Natural killer cell (primary cell): ENCODE data around the gene TMC8. TPM values are rescaled to one million over a fixed set of nuclear protein-coding genes. Genes with fewer than 3 reads are reported as not detected.
A peak's percentile ranks its signal among the peaks of the same experiment; 100 is the strongest.

Source experiments
- ATAC-seq, 3 donors: fragments of 150-1000 bp in 2 of 3; fragments of 200-7000 bp in 1 of 3; cut with Tn5 transposase; 1 replicate in 1 of 3; 2 replicates in 2 of 3; pipeline ENCODE4 v1.10.0; 2021; ENCODE audit warnings: mild to moderate bottlenecking in 2 of 3, moderate library complexity in 2 of 3
- DNase-seq, 2 donors: peaks; one replicate each; pipeline versions ENCODE4 v3.0.0 to v3.0.0-alpha.2; 2013 to 2021; ENCODE audit warnings: mixed read lengths in 1 of 2
- H3K27ac ChIP-seq: one replicate; pipeline ENCODE4 v1.5.1; 2013; ENCODE audit warnings: mild to moderate bottlenecking, low read length
- H3K27me3 ChIP-seq: one replicate; pipeline ENCODE4 v1.6.1; 2013; ENCODE audit warnings: low read length; ENCODE audit not compliant: control insufficient read depth, insufficient read depth
- H3K36me3 ChIP-seq: one replicate; pipeline ENCODE4 v1.6.1; 2013; ENCODE audit warnings: low read length; ENCODE audit not compliant: control insufficient read depth, insufficient read depth
- H3K4me1 ChIP-seq: one replicate; pipeline ENCODE4 v1.6.1; 2013; ENCODE audit warnings: low read length; ENCODE audit not compliant: control insufficient read depth, insufficient read depth
- H3K4me3 ChIP-seq: one replicate; pipeline ENCODE4 v1.5.1; 2013; ENCODE audit warnings: low read length
- H3K9me3 ChIP-seq: one replicate; pipeline ENCODE4 v1.6.1; 2013; ENCODE audit warnings: low read length; ENCODE audit not compliant: control insufficient read depth, insufficient read depth
- H3K27ac Mint-ChIP-seq, 2 donors: one replicate each; pipeline ENCODE4 v1.8.0; 2022; ENCODE audit warnings: mild to moderate bottlenecking in 2 of 2, mixed read lengths in 2 of 2, moderate library complexity in 1 of 2
- H3K27me3 Mint-ChIP-seq, 2 donors: one replicate each; pipeline ENCODE4 v1.8.0; 2022; ENCODE audit warnings: low read depth in 2 of 2, mixed read lengths in 2 of 2
- H3K36me3 Mint-ChIP-seq: one replicate; pipeline ENCODE4 v1.8.0; 2022; ENCODE audit warnings: mixed read lengths
- H3K4me1 Mint-ChIP-seq, 2 donors: one replicate each; pipeline ENCODE4 v1.8.0; 2022; ENCODE audit warnings: mixed read lengths in 2 of 2
- H3K4me3 Mint-ChIP-seq: one replicate; pipeline ENCODE4 v1.8.0; 2022; ENCODE audit warnings: mild to moderate bottlenecking, moderate library complexity, mixed read lengths
- H3K9me3 Mint-ChIP-seq, 2 donors: one replicate each; pipeline ENCODE4 v1.8.0; 2022; ENCODE audit warnings: mixed read lengths in 2 of 2
- CTCF ChIP-seq: fragments of 200-600 bp; IDR thresholded peaks from one replicate; pipeline ENCODE4 v1.8.0; 2022; ENCODE audit warnings: antibody characterized with exemption
- WGBS: methylation state at CpG from one replicate; pipeline ENCODE4 v1.1.7; 2013; ENCODE audit warnings: missing lambda C conversion rate; ENCODE audit not compliant: insufficient coverage; 5-methylcytosine and 5-hydroxymethylcytosine counted together
- intact Hi-C: fragments of 100-400 bp; cut with micrococcal nuclease; formaldehyde crosslinking; loops from one replicate; pipeline ENCODE4 v1.14.2; 2022
- total RNA-seq, 4 donors: library from RNA; stranded (reverse); fragments of 120-200 nt in 1 of 4; gene quantifications; one replicate each; pipeline versions ENCODE4 v1.2.3 to v1.2.4, GENCODE V29; 2013 to 2022

TMC8 gene
- total RNA-seq, 3 donors from 2014 or later (not counting 1 experiment from before 2014, with no cell fraction given) = 401 to 551 (median 435) TPM

DNA sequence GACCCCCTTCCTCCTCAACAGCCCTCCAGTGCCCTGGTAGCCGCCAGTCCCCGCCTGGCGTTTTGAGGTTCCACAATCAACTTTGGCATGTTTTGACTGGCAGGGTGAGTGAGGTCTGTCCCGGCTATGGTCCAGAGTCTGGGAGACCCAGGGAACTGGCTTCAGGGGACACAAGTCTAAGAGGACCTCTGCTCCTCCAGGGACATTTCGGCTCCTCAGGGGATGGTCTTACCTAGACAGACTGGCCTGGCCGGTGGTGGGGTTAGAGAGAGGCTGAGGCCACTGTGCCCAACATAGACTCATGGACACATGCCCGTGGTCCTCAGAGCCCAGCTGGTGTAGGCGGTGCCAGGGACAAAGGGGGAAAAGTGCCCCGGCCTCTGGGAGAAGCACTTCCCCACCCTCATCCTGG lies 2.2 kb downstream of the TMC8 start:
- peak overlapping the region; percentile 71 for H3K4me3 ChIP-seq
- 49% methylated on average over 9 of the region's 9 CpGs for WGBS
- Mint-ChIP-seq H3K27me3 (no peaks in the 10 kb centered on the region), H3K27ac (peak overlapping the region; percentile 83 to 99), H3K4me3 (peak overlapping the region; percentile 59), H3K4me1 (peaks cover 64 to 76% of the 10 kb centered on the region in 2 donors), H3K9me3 (no peaks in the 10 kb centered on the region), H3K36me3 (peaks cover 10% of the 10 kb centered on the region)
- no peaks in the 10 kb centered on the region for H3K9me3 ChIP-seq
- intact Hi-C loops = loop anchor here (5.0 kb wide), 1 partner anchor 1670 kb away; no protein-coding TSS in a partner anchor
- no peak for DNase-seq
- H3K36me3 ChIP-seq = peaks cover 50% of the 10 kb centered on the region
- ATAC-seq = no peak
- H3K27ac ChIP-seq = peak overlapping the region; percentile 72
- peaks cover 77% of the 10 kb centered on the region for H3K4me1 ChIP-seq
- no peaks in the 10 kb centered on the region for H3K27me3 ChIP-seq
- no peak for TF ChIP-seq CTCF

DNA sequence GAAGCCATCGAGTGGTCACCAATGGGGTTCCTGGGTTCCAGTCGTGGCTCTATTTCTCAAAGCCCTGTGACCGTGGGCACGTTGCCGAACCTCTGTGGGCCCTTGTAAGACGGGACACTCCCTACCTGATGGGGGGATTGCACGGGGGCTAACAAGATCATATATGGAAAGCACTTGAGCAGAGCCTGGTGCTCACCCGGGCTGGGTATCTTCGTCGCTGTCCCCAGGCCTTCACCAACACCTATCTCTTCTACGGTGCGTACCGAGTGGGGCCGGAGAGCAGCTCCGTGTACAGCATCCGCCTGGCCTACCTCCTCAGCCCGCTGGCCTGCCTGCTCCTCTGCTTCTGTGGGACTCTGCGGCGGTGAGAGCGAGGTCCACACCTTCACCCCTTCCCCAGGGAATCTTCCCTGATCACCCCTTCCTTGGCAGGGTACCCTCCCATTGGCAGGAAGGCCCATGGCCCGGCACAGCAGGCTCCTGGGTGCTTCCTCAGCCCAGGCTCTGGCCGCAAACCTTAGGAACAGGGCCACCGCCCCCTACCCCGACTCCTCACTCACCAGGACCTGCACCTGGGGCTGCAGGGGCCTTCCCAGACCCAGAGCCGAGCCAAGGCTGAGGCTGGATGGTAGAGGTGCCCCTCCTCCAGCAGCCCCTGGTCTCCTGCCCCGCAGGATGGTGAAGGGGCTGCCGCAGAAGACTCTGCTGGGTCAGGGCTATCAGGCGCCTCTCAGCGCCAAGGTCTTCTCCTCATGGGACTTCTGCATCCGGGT lies 2.8 kb downstream of the TMC8 start:
- H3K27me3 ChIP-seq = no peaks in the 10 kb centered on the region
- ATAC-seq (no peak), DNase-seq (peak in 1 of 2 donors; percentile 52)
- Mint-ChIP-seq H3K4me3 (peak overlapping the region; percentile 59), H3K27ac (peak overlapping the region; percentile 83 to 99), H3K27me3 (no peaks in the 10 kb centered on the region), H3K4me1 (peaks cover 70 to 81% of the 10 kb centered on the region in 2 donors), H3K9me3 (no peaks in the 10 kb centered on the region), H3K36me3 (peaks cover 10% of the 10 kb centered on the region)
- H3K4me3 ChIP-seq = peak overlapping the region; percentile 71
- TF ChIP-seq CTCF = no peak
- intact Hi-C loops = loop anchor here (5.0 kb wide), 1 partner anchor 1669 kb away; no protein-coding TSS in a partner anchor
- peak overlapping the region; percentile 72 for H3K27ac ChIP-seq
- H3K4me1 ChIP-seq = peaks cover 82% of the 10 kb centered on the region
- 64% methylated on average over 30 of the region's 30 CpGs for WGBS
- peaks cover 50% of the 10 kb centered on the region for H3K36me3 ChIP-seq
- H3K9me3 ChIP-seq = no peaks in the 10 kb centered on the region

- Mint-ChIP-seq H3K27ac (peak overlapping the region; percentile 83 to 99), H3K9me3 (no peaks in the 10 kb centered on the region), H3K4me3 (peak overlapping the region; percentile 59), H3K4me1 (peaks cover 74 to 83% of the 10 kb centered on the region in 2 donors), H3K27me3 (no peaks in the 10 kb centered on the region), H3K36me3 (peaks cover 10% of the 10 kb centered on the region)
- Histone ChIP-seq H3K36me3 (peaks cover 52% of the 10 kb centered on the region), H3K27me3 (no peaks in the 10 kb centered on the region), H3K27ac (peak overlapping the region; percentile 72), H3K4me1 (peaks cover 85% of the 10 kb centered on the region), H3K4me3 (peak overlapping the region; percentile 12), H3K9me3 (no peaks in the 10 kb centered on the region)
- intact Hi-C loops = loop anchor here (1.0 to 5.0 kb wide), 2 partner anchors 22 to 1668 kb away; no protein-coding TSS in a partner anchor
- ATAC-seq (peak; percentile 32 to 48 (median 43)), DNase-seq (peak; percentile 70 to 92)
- peak; percentile 65 for TF ChIP-seq CTCF
- 32% methylated on average over 39 of the region's 39 CpGs for WGBS
Observed at GRCh38 chr17:78133971-78134898, 3.7 kb downstream of the TMC8 start.
